Prostate gland (tissue), 2 donors: ENCODE measurements around the gene DUSP22.

ENCODE experiments used
- CTCF ChIP-seq, 4 experiments: fragments of 200-600 bp in 2 of 4; fragments of 450-650 bp in 2 of 4; sonication (generic) in 2 of 4; IDR thresholded peaks; 1 replicate in 3 of 4; 2 replicates in 1 of 4; pipeline ENCODE4 v1.5.1; 2016 to 2019; ENCODE audit warnings: antibody characterized with exemption in 4 of 4, mild to moderate bottlenecking in 2 of 4, moderate library complexity in 2 of 4
- POLR2A ChIP-seq: fragments of 450-650 bp; IDR thresholded peaks from one replicate; pipeline ENCODE4 v1.6.1; 2016; ENCODE audit warnings: antibody characterized with exemption, mild to moderate bottlenecking

GRCh38 chr6:391559-392440, 99.5 kb downstream of the DUSP22 start, which contains the start of gene IRF4:
- TF ChIP-seq CTCF (IDR thresholded peaks at IDR 0.05) (no peak), POLR2A (no peak)
